Astrocyte (in vitro differentiated cells and primary cell): ENCODE data around the gene ATP13A2. TPM values are rescaled to one million over a fixed set of nuclear protein-coding genes. Genes with fewer than 3 reads are reported as not detected.

ENCODE experiments used
- DNase-seq: peaks from one replicate; pipeline ENCODE4 v3.0.0-alpha.2; 2010; ENCODE audit warnings: low read depth
- FAIRE-seq: peaks from 2 replicates; lab custom pipeline; 2011; peaks lifted over from hg19 to GRCh38; lab: Jason Lieb, UNC
- H2AFZ ChIP-seq: 2 replicates; pipeline ENCODE4 v1.6.0; 2012; ENCODE audit warnings: low read depth, low read length, inconsistent platforms
- H3K27ac ChIP-seq: 2 replicates; pipeline ENCODE4 v1.5.1; 2011; ENCODE audit warnings: low read depth, low read length, inconsistent platforms
- H3K27me3 ChIP-seq: 2 replicates; pipeline ENCODE4 v1.6.0; 2011; ENCODE audit warnings: low read length, inconsistent platforms; ENCODE audit not compliant: insufficient read depth
- H3K36me3 ChIP-seq: 2 replicates; pipeline ENCODE4 v1.5.1; 2011; ENCODE audit warnings: low read length, inconsistent platforms; ENCODE audit not compliant: insufficient read depth
- H3K4me1 ChIP-seq: 2 replicates; pipeline ENCODE4 v1.5.1; 2011; ENCODE audit warnings: low read length, inconsistent platforms; ENCODE audit not compliant: insufficient read depth
- H3K4me2 ChIP-seq: 2 replicates; pipeline ENCODE4 v1.6.0; 2012; ENCODE audit warnings: low read length, inconsistent platforms
- H3K4me3 ChIP-seq: 2 replicates; pipeline ENCODE4 v1.5.1; 2011; ENCODE audit warnings: low read depth, mild to moderate bottlenecking, low read length, inconsistent platforms; ENCODE audit not compliant: insufficient read depth
- H3K79me2 ChIP-seq: 2 replicates; pipeline ENCODE4 v1.6.0; 2012; ENCODE audit warnings: mild to moderate bottlenecking, low read length, inconsistent platforms; ENCODE audit not compliant: insufficient read depth
- H3K9ac ChIP-seq: 2 replicates; pipeline ENCODE4 v1.6.0; 2012; ENCODE audit warnings: mild to moderate bottlenecking, low read length, inconsistent platforms
- H3K9me3 ChIP-seq: 2 replicates; pipeline ENCODE4 v1.5.1; 2012; ENCODE audit warnings: low read depth, mild to moderate bottlenecking, low read length, inconsistent platforms; ENCODE audit not compliant: insufficient read depth
- H4K20me1 ChIP-seq: 2 replicates; pipeline ENCODE4 v1.6.0; 2012; ENCODE audit warnings: low read length, inconsistent platforms; ENCODE audit not compliant: insufficient read depth
- H3K27ac Mint-ChIP-seq: one replicate; pipeline ENCODE4 v1.8.0; 2021; ENCODE audit warnings: mild to moderate bottlenecking, mixed read lengths; ENCODE audit not compliant: unreplicated experiment
- H3K27me3 Mint-ChIP-seq: one replicate; pipeline ENCODE4 v1.8.0; 2021; ENCODE audit warnings: low read depth, mixed read lengths; ENCODE audit not compliant: unreplicated experiment
- H3K36me3 Mint-ChIP-seq: one replicate; pipeline ENCODE4 v1.8.0; 2021; ENCODE audit warnings: low read depth, mixed read lengths; ENCODE audit not compliant: unreplicated experiment
- H3K4me1 Mint-ChIP-seq: one replicate; pipeline ENCODE4 v1.8.0; 2021; ENCODE audit warnings: low read depth, mixed read lengths; ENCODE audit not compliant: unreplicated experiment
- H3K4me3 Mint-ChIP-seq: one replicate; pipeline ENCODE4 v1.8.0; 2021; ENCODE audit warnings: mild to moderate bottlenecking, moderate library complexity, mixed read lengths; ENCODE audit not compliant: unreplicated experiment
- H3K9me3 Mint-ChIP-seq: one replicate; pipeline ENCODE4 v1.8.0; 2021; ENCODE audit warnings: mild to moderate bottlenecking, mixed read lengths; ENCODE audit not compliant: unreplicated experiment
- EZH2 ChIP-seq: IDR thresholded peaks from 2 replicates; pipeline ENCODE4 v1.6.1; 2012; ENCODE audit warnings: mild to moderate bottlenecking, low read length, inconsistent platforms; ENCODE audit not compliant: insufficient read depth
- total RNA-seq: library from RNA; stranded (reverse); gene quantifications from 2 replicates; pipeline ENCODE4 v1.2.1, GENCODE V29; 2021
- TF ChIP-seq, protein P1 (sequence below): IDR thresholded peaks from 2 replicates; pipeline ENCODE4 v1.5.1; 2011; ENCODE audit warnings: low read depth, mild to moderate bottlenecking, inconsistent platforms, low read length, moderate library complexity; ENCODE audit not compliant: insufficient read depth

The ATP13A2 gene
- total RNA-seq, 1 donor from 2014 or later, result 67.8 TPM

GRCh38 chr1:17033481-17033880 is 21.8 kb upstream of the ATP13A2 start:
- no peak overlapping the region for H3K4me3 Mint-ChIP-seq
- no peak overlapping the region for H3K27ac ChIP-seq
- no peaks in the 10 kb centered on the region for H3K9me3 Mint-ChIP-seq
- H3K27ac Mint-ChIP-seq, result no peak overlapping the region
- H4K20me1 ChIP-seq, result peaks cover 15% of the 10 kb centered on the region
- H3K4me1 Mint-ChIP-seq, result no peaks in the 10 kb centered on the region
- no peak overlapping the region for H2AFZ ChIP-seq
- DNase-seq (no peak), FAIRE-seq (no peak)
- peaks cover 8% of the 10 kb centered on the region for H3K79me2 ChIP-seq
- H3K4me3 ChIP-seq, result no peak overlapping the region
- no peak overlapping the region for H3K9ac ChIP-seq
- no peaks in the 10 kb centered on the region for H3K4me1 ChIP-seq
- TF ChIP-seq EZH2, result no peak
- TF ChIP-seq, protein P1, sequence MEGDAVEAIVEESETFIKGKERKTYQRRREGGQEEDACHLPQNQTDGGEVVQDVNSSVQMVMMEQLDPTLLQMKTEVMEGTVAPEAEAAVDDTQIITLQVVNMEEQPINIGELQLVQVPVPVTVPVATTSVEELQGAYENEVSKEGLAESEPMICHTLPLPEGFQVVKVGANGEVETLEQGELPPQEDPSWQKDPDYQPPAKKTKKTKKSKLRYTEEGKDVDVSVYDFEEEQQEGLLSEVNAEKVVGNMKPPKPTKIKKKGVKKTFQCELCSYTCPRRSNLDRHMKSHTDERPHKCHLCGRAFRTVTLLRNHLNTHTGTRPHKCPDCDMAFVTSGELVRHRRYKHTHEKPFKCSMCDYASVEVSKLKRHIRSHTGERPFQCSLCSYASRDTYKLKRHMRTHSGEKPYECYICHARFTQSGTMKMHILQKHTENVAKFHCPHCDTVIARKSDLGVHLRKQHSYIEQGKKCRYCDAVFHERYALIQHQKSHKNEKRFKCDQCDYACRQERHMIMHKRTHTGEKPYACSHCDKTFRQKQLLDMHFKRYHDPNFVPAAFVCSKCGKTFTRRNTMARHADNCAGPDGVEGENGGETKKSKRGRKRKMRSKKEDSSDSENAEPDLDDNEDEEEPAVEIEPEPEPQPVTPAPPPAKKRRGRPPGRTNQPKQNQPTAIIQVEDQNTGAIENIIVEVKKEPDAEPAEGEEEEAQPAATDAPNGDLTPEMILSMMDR, result no peak
- peaks cover 22% of the 10 kb centered on the region for H3K36me3 ChIP-seq
- H3K4me2 ChIP-seq, result no peak overlapping the region
- no peaks in the 10 kb centered on the region for H3K9me3 ChIP-seq
- no peaks in the 10 kb centered on the region for H3K27me3 Mint-ChIP-seq
- H3K27me3 ChIP-seq, result no peaks in the 10 kb centered on the region
- no peaks in the 10 kb centered on the region for H3K36me3 Mint-ChIP-seq

DNA sequence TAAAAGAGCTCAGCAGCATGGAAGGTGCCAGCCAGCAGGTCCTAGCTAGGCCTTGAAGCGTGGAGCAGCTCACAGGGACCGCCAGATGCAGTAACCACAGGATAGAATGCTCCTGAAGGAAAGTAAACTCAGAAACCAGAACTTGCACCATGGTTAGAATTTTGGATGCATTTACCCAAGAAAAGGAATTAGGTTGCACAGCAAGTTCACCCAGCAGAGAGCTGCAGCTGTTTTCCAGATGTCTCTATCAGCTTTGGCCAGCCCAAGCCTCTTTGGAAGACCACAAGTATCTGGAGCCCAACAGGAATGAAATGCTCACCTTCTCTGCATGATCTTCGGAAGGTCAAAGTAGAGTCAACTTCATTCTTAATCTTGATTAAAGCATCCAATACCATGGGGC is 21.0 kb upstream of the ATP13A2 start:
- no peak overlapping the region for H3K4me3 ChIP-seq
- H3K27ac Mint-ChIP-seq, result no peak overlapping the region
- peaks cover 15% of the 10 kb centered on the region for H4K20me1 ChIP-seq
- H3K27me3 Mint-ChIP-seq, result no peaks in the 10 kb centered on the region
- no peak overlapping the region for H3K9ac ChIP-seq
- H3K27me3 ChIP-seq, result no peaks in the 10 kb centered on the region
- no peak for FAIRE-seq
- TF ChIP-seq EZH2, result no peak
- TF ChIP-seq, protein P1, result no peak
- H3K4me1 ChIP-seq, result no peaks in the 10 kb centered on the region
- no peak overlapping the region for H3K4me2 ChIP-seq
- peaks cover 8% of the 10 kb centered on the region for H3K79me2 ChIP-seq
- H3K4me1 Mint-ChIP-seq, result no peaks in the 10 kb centered on the region
- no peaks in the 10 kb centered on the region for H3K9me3 Mint-ChIP-seq
- no peak for DNase-seq
- peaks cover 3% of the 10 kb centered on the region for H3K36me3 Mint-ChIP-seq
- H3K36me3 ChIP-seq, result peaks cover 28% of the 10 kb centered on the region
- H3K4me3 Mint-ChIP-seq, result no peak overlapping the region
- H3K27ac ChIP-seq, result no peak overlapping the region
- H2AFZ ChIP-seq, result no peak overlapping the region
- H3K9me3 ChIP-seq, result no peaks in the 10 kb centered on the region

GRCh38 chr1:17031436-17031835 is 19.7 kb upstream of the ATP13A2 start:
- no peak overlapping the region for H3K27ac ChIP-seq
- no peaks in the 10 kb centered on the region for H3K9me3 ChIP-seq
- no peak overlapping the region for H3K4me3 ChIP-seq
- H3K4me1 ChIP-seq, result no peaks in the 10 kb centered on the region
- H4K20me1 ChIP-seq, result peaks cover 15% of the 10 kb centered on the region
- H3K9ac ChIP-seq, result no peak overlapping the region
- no peaks in the 10 kb centered on the region for H3K9me3 Mint-ChIP-seq
- no peak for TF ChIP-seq EZH2
- TF ChIP-seq, protein P1, result no peak
- peaks cover 7% of the 10 kb centered on the region for H3K36me3 Mint-ChIP-seq
- no peaks in the 10 kb centered on the region for H3K4me1 Mint-ChIP-seq
- no peak overlapping the region for H3K4me3 Mint-ChIP-seq
- peaks cover 39% of the 10 kb centered on the region for H3K36me3 ChIP-seq
- peaks cover 5% of the 10 kb centered on the region for H3K79me2 ChIP-seq
- H3K27me3 Mint-ChIP-seq, result no peaks in the 10 kb centered on the region
- DNase-seq, result no peak
- no peaks in the 10 kb centered on the region for H3K27me3 ChIP-seq
- FAIRE-seq, result no peak
- H2AFZ ChIP-seq, result no peak overlapping the region
- H3K27ac Mint-ChIP-seq, result no peak overlapping the region
- H3K4me2 ChIP-seq, result no peak overlapping the region
